ENCODE measurements around the gene PHACTR1. TPM values are rescaled to one million over a fixed set of nuclear protein-coding genes. Genes with fewer than 3 reads are reported as not detected.

PHACTR1 gene
- total and polyA plus RNA-seq, 2 donors (not counting 1 experiment from before 2014, with no cell fraction given), result 0.60 to 1.2 TPM

GRCh38 chr6:12710921-12711320, 5.6 kb upstream of the PHACTR1 start:
- H3K9me3 ChIP-seq (ENCODE audit: control insufficient read depth, insufficient read depth, low read depth, low read length), result no peaks in the 10 kb centered on the region
- H3K4me3 ChIP-seq (replicated peaks in 1 of 4; ENCODE audit: control extremely low read depth in 1 of 4, insufficient read depth in 1 of 4, low read depth in 3 of 4, low read length in 4 of 4), result no peak overlapping the region
- no peak for DNase-seq (ENCODE audit: low read depth in 2 of 2)

GRCh38 chr6:12714022-12714421, 2.5 kb upstream of the PHACTR1 start:
- TF ChIP-seq EZH2 (IDR thresholded peaks at IDR 0.05; ENCODE audit: low read length, missing control alignments) (no peak), CTCF (conservative IDR thresholded peaks at IDR 0.05 in 1 of 2, IDR thresholded peaks at IDR 0.05 in 1 of 2; ENCODE audit: low read depth in 1 of 2, low read length in 2 of 2) (no peak)
- H3K4me2 ChIP-seq (ENCODE audit: extremely low read depth, insufficient read depth, low read length), result no peak overlapping the region
- no peaks in the 10 kb centered on the region for H3K27me3 ChIP-seq (ENCODE audit: control insufficient read depth, insufficient read depth, low read length)
- H3K27ac ChIP-seq (ENCODE audit: insufficient read depth, low read length), result no peak overlapping the region
- H4K20me1 ChIP-seq (ENCODE audit: control insufficient read depth, extremely low read depth, insufficient read depth, low read length), result no peaks in the 10 kb centered on the region
- H3K9me3 ChIP-seq (ENCODE audit: control insufficient read depth, insufficient read depth, low read depth, low read length), result no peaks in the 10 kb centered on the region
- no peaks in the 10 kb centered on the region for H3K36me3 ChIP-seq (ENCODE audit: control insufficient read depth, insufficient read depth, low read length)
- H3K4me1 ChIP-seq (ENCODE audit: control insufficient read depth, extremely low read depth, insufficient read depth, low read length), result no peaks in the 10 kb centered on the region
- no peak overlapping the region for H3K9ac ChIP-seq (ENCODE audit: insufficient read depth, low read length)
- H2AFZ ChIP-seq (ENCODE audit: low read length), result no peak overlapping the region
- no peak for DNase-seq (ENCODE audit: low read depth in 2 of 2)
- H3K4me3 ChIP-seq (replicated peaks in 1 of 4; ENCODE audit: control extremely low read depth in 1 of 4, insufficient read depth in 1 of 4, low read depth in 3 of 4, low read length in 4 of 4), result no peak overlapping the region
- no peaks in the 10 kb centered on the region for H3K79me2 ChIP-seq (ENCODE audit: control insufficient read depth, insufficient read depth, low read length)

More at GRCh38 chr6:12710921-12711320, 5.6 kb upstream of the PHACTR1 start:
- Histone ChIP-seq H2AFZ (ENCODE audit: low read length) (no peak overlapping the region), H3K4me1 (ENCODE audit: control insufficient read depth, extremely low read depth, insufficient read depth, low read length) (no peaks in the 10 kb centered on the region), H3K79me2 (ENCODE audit: control insufficient read depth, insufficient read depth, low read length) (no peaks in the 10 kb centered on the region), H3K36me3 (ENCODE audit: control insufficient read depth, insufficient read depth, low read length) (no peaks in the 10 kb centered on the region), H3K27me3 (ENCODE audit: control insufficient read depth, insufficient read depth, low read length) (no peaks in the 10 kb centered on the region), H3K4me2 (ENCODE audit: extremely low read depth, insufficient read depth, low read length) (no peak overlapping the region), H4K20me1 (ENCODE audit: control insufficient read depth, extremely low read depth, insufficient read depth, low read length) (no peaks in the 10 kb centered on the region), H3K27ac (ENCODE audit: insufficient read depth, low read length) (no peak overlapping the region), H3K9ac (ENCODE audit: insufficient read depth, low read length) (no peak overlapping the region)
- TF ChIP-seq EZH2 (IDR thresholded peaks at IDR 0.05; ENCODE audit: low read length, missing control alignments) (no peak), CTCF (conservative IDR thresholded peaks at IDR 0.05 in 1 of 2, IDR thresholded peaks at IDR 0.05 in 1 of 2; ENCODE audit: low read depth in 1 of 2, low read length in 2 of 2) (no peak)

DNA sequence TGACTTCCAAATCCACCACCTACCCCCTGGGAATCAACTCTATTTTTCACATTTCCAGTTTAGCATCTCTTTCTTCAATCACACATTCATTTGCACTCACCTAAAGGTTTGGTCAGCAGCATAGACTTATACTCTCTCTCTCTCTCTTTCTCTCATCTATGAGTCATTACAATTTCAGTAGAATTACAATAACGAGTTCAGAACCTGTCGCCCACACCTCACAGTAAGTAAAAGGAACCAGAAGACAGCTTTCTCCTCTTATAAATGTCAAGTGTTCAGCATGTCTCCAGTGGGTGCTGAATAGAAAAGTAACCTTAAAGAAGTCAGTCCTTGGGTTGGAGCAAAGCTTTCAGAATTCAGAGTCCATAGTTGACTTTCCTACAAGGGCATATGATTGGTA, 1.1 kb upstream of the PHACTR1 start:
- Histone ChIP-seq H3K27ac (ENCODE audit: insufficient read depth, low read length) (no peak overlapping the region), H3K36me3 (ENCODE audit: control insufficient read depth, insufficient read depth, low read length) (no peaks in the 10 kb centered on the region), H2AFZ (ENCODE audit: low read length) (no peak overlapping the region), H3K79me2 (ENCODE audit: control insufficient read depth, insufficient read depth, low read length) (no peaks in the 10 kb centered on the region), H3K4me2 (ENCODE audit: extremely low read depth, insufficient read depth, low read length) (no peak overlapping the region), H3K4me1 (ENCODE audit: control insufficient read depth, extremely low read depth, insufficient read depth, low read length) (no peaks in the 10 kb centered on the region), H3K9me3 (ENCODE audit: control insufficient read depth, insufficient read depth, low read depth, low read length) (no peaks in the 10 kb centered on the region), H3K4me3 (replicated peaks in 1 of 4; ENCODE audit: control extremely low read depth in 1 of 4, insufficient read depth in 1 of 4, low read depth in 3 of 4, low read length in 4 of 4) (no peak overlapping the region), H3K9ac (ENCODE audit: insufficient read depth, low read length) (no peak overlapping the region), H4K20me1 (ENCODE audit: control insufficient read depth, extremely low read depth, insufficient read depth, low read length) (no peaks in the 10 kb centered on the region), H3K27me3 (ENCODE audit: control insufficient read depth, insufficient read depth, low read length) (no peaks in the 10 kb centered on the region)
- TF ChIP-seq CTCF (conservative IDR thresholded peaks at IDR 0.05 in 1 of 2, IDR thresholded peaks at IDR 0.05 in 1 of 2; ENCODE audit: low read depth in 1 of 2, low read length in 2 of 2), result no peak
- peak in 1 of 2 donors; percentile 17 for DNase-seq (ENCODE audit: low read depth in 2 of 2)

Data from fibroblast of lung (primary cell).